Measurements from ENCODE around the gene BICRA. TPM values are rescaled to one million over a fixed set of nuclear protein-coding genes. Genes with fewer than 3 reads are reported as not detected.
"Not testable (repeated sequence)": the region's sequence is repeated elsewhere in the genome, so short reads cannot be mapped to it uniquely, and the experiment has no call there.

BICRA gene
- total and polyA plus RNA-seq, 2 of the 8 experiments (the other 6 are each of a cell fraction or from before 2014, with no cell fraction given) = 1.5 to 29.2 TPM

DNA sequence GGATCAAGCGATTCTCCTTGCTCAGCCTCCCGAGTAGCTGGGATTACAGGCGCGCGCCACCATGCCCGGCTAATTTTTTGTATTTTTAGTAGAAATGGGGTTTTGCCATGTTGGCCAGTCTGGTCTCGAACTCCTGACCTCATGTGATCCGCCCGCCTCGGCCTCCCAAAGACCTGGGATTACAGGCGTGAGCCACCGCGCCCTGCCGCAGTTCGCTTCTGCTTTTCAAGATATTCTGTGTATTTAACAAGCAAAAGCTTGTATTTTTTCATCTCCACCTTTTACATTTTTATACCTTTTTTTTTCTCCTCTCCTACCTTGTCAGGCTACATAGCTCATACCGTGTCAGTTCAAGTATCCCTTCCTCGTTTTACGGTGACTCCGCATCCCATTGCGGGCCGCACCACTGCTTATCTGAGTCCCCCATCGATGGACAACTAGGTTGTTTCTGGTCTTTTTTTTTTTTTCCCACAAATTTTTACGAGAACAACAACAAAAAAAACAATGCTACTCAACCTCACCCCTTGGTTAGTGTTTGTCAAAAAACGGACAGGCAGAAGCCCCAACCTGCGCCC lies 9.2 kb upstream of the BICRA start:
- not testable (repeated sequence) for H3K14ac ChIP-seq (ENCODE audit: insufficient read length); H3K23me2 ChIP-seq (ENCODE audit: low read depth, low read length); H2BK120ac ChIP-seq (replicated peaks; ENCODE audit: low read depth, low read length); H2BK15ac ChIP-seq (ENCODE audit: low read length); H3K27ac ChIP-seq (ENCODE audit: low read depth, low read length); H2AK5ac ChIP-seq (ENCODE audit: low read depth, low read length); H3K9me3 ChIP-seq (ENCODE audit: insufficient read depth in 2 of 2, low read depth in 1 of 2, low read length in 1 of 2); H3K4ac ChIP-seq (replicated peaks; ENCODE audit: insufficient read length, low read depth, low read length); H2BK20ac ChIP-seq (ENCODE audit: low read length); H3K23ac ChIP-seq (ENCODE audit: insufficient read length); H2AFZ ChIP-seq (ENCODE audit: low read length); H4K20me1 ChIP-seq (replicated peaks in 1 of 2; ENCODE audit: control insufficient read depth in 1 of 2, insufficient read depth in 2 of 2, low read length in 2 of 2); H3K36me3 ChIP-seq (ENCODE audit: control insufficient read depth in 2 of 4, insufficient read depth in 4 of 4, low read length in 3 of 4); H4K5ac ChIP-seq (ENCODE audit: insufficient read length, low read depth, low read length); H3K4me1 ChIP-seq (replicated peaks in 1 of 4; ENCODE audit: control insufficient read depth in 3 of 4, insufficient read depth in 4 of 4, low read length in 3 of 4); H3K79me2 ChIP-seq (ENCODE audit: control insufficient read depth in 1 of 2, insufficient read depth in 2 of 2, low read length in 2 of 2); H3K27me3 ChIP-seq (replicated peaks in 1 of 4; ENCODE audit: control insufficient read depth in 3 of 4, extremely low read depth in 1 of 4, insufficient read depth in 3 of 4, low read length in 3 of 4); H4K91ac ChIP-seq (replicated peaks; ENCODE audit: insufficient read length, low read length); H3K79me1 ChIP-seq (ENCODE audit: low read depth, low read length); FAIRE-seq; H2BK12ac ChIP-seq (ENCODE audit: low read depth, low read length); H3K56ac ChIP-seq (replicated peaks; ENCODE audit: insufficient read length, low read depth, low read length); H3K9ac ChIP-seq (replicated peaks in 1 of 4; ENCODE audit: extremely low read depth in 1 of 4, low read depth in 3 of 4, low read length in 3 of 4)
- Histone ChIP-seq H3K4me2 (ENCODE audit: insufficient read depth in 1 of 2, low read depth in 2 of 2, low read length in 2 of 2) (peak overlapping the region; percentile 59 to 78), H4K8ac (ENCODE audit: extremely low read depth, insufficient read depth, low read length) (peak overlapping the region; percentile 75; the same call in 1 of the 2 replicates), H3K4me3 (ENCODE audit: extremely low read depth in 1 of 4, insufficient read depth in 2 of 4, low read depth in 3 of 4, low read length in 4 of 4) (peak overlapping the region; percentile 31 to 60 (median 44)), H3K18ac (ENCODE audit: extremely low read depth, low read length) (peak overlapping the region; percentile 60; the same call in 1 of the 2 replicates), H2BK5ac (ENCODE audit: low read depth, low read length) (0 out of 2 replicates have a peak overlapping the region, but pooled peaks have one; percentile 99)
- WGBS, 2 experiments (ENCODE audit: extremely low coverage in 1 of 2, insufficient coverage in 1 of 2, insufficient read length in 1 of 2, insufficient replicate concordance in 2 of 2, low coverage in 1 of 2, low lambda C conversion rate in 2 of 2, missing lambda C conversion rate in 1 of 2) = 15% methylated on average over 24 of the region's 25 CpGs; no CpG with 5 or more reads in 1 of the 2 experiments
- ChIA-PET POLR2A (ENCODE audit: partially characterized antibody) (interaction anchor here (1.2 to 5.0 kb wide), 7 partner anchors 9 to 487 kb away, joined by 3 to 57 read pairs (median 10); partner anchors contain the start of genes KPTN, MEIS3 and ZC3H4), CTCF (ENCODE audit: partially characterized antibody) (interaction anchor here (0.7 to 2.6 kb wide), 9 partner anchors 8 to 1197 kb away, joined by 3 to 7 read pairs (median 3); partner anchors contain the start of gene BICRA)
- peak; percentile 42; the same call in 1 of the 2 replicates for TF ChIP-seq KDM1A (IDR thresholded peaks at IDR 0.05; ENCODE audit: borderline replicate concordance, low read length)
- peak in 1 of 2 experiments; percentile 65 for DNase-seq (ENCODE audit: low read depth in 1 of 2, low spot score in 2 of 2)

All from H1 (cell line).